ENCODE results near the gene PSAPL1.

PSAPL1 gene

GRCh38 chr4:7427361-7427760 lies 7.4 kb downstream of the PSAPL1 start:
- H3K4me3 ChIP-seq (replicated peaks; ENCODE audit: insufficient read depth, low read length), result no peak overlapping the region
- H3K27ac ChIP-seq (replicated peaks), result no peak overlapping the region
- H3K27me3 ChIP-seq (ENCODE audit: insufficient read depth, poor library complexity, severe bottlenecking), result no peaks in the 10 kb centered on the region
- TF ChIP-seq SPI1 (IDR thresholded peaks at IDR 0.05; ENCODE audit: borderline replicate concordance, low read depth), result no peak
- no peak for TF ChIP-seq POLR2AphosphoS5 (IDR thresholded peaks at IDR 0.05; ENCODE audit: low read depth)
- no peak for TF ChIP-seq CTCF (IDR thresholded peaks at IDR 0.05; ENCODE audit: insufficient read depth, low read length)
- no peak for TF ChIP-seq REST (IDR thresholded peaks at IDR 0.05; ENCODE audit: insufficient replicate concordance, low read depth)
- TF ChIP-seq GABPA (IDR thresholded peaks at IDR 0.05; ENCODE audit: low read depth), result no peak
- DNase-seq (ENCODE audit: low read depth in 1 of 2, low spot score in 1 of 2), result no peak

GRCh38 chr4:7426525-7427171 lies 8.1 kb downstream of the PSAPL1 start:
- H3K4me3 ChIP-seq (replicated peaks; ENCODE audit: insufficient read depth, low read length), result no peak overlapping the region
- H3K27me3 ChIP-seq (ENCODE audit: insufficient read depth, poor library complexity, severe bottlenecking), result no peaks in the 10 kb centered on the region
- TF ChIP-seq CTCF (IDR thresholded peaks at IDR 0.05; ENCODE audit: insufficient read depth, low read length) (no peak), REST (IDR thresholded peaks at IDR 0.05; ENCODE audit: insufficient replicate concordance, low read depth) (no peak), SPI1 (IDR thresholded peaks at IDR 0.05; ENCODE audit: borderline replicate concordance, low read depth) (no peak), POLR2AphosphoS5 (IDR thresholded peaks at IDR 0.05; ENCODE audit: low read depth) (no peak), GABPA (IDR thresholded peaks at IDR 0.05; ENCODE audit: low read depth) (no peak)
- no peak for DNase-seq (ENCODE audit: low read depth in 1 of 2, low spot score in 1 of 2)
- no peak overlapping the region for H3K27ac ChIP-seq (replicated peaks)

- H3K27me3 ChIP-seq (ENCODE audit: insufficient read depth, poor library complexity, severe bottlenecking), result no peaks in the 10 kb centered on the region
- H3K27ac ChIP-seq (replicated peaks), result no peak overlapping the region
- TF ChIP-seq REST (IDR thresholded peaks at IDR 0.05; ENCODE audit: insufficient replicate concordance, low read depth) (no peak), SPI1 (IDR thresholded peaks at IDR 0.05; ENCODE audit: borderline replicate concordance, low read depth) (no peak), GABPA (IDR thresholded peaks at IDR 0.05; ENCODE audit: low read depth) (no peak), CTCF (IDR thresholded peaks at IDR 0.05; ENCODE audit: insufficient read depth, low read length) (no peak), POLR2AphosphoS5 (IDR thresholded peaks at IDR 0.05; ENCODE audit: low read depth) (no peak)
- no peak for DNase-seq (ENCODE audit: low read depth in 1 of 2, low spot score in 1 of 2)
- H3K4me3 ChIP-seq (replicated peaks; ENCODE audit: insufficient read depth, low read length), result no peak overlapping the region
Measured at GRCh38 chr4:7425591-7426468, 8.9 kb downstream of the PSAPL1 start.
